Activated CD8-positive, alpha-beta memory T cell treated with anti-CD3 and anti-CD28 coated beads, Interleukin-2, amount 50 U/mL, for 4 hours (primary cell): ENCODE data around the gene ZNF341.

Experiments used
- DNase-seq: peaks from one replicate; pipeline ENCODE4 v3.0.0-alpha.2; 2020

The ZNF341 gene

DNA sequence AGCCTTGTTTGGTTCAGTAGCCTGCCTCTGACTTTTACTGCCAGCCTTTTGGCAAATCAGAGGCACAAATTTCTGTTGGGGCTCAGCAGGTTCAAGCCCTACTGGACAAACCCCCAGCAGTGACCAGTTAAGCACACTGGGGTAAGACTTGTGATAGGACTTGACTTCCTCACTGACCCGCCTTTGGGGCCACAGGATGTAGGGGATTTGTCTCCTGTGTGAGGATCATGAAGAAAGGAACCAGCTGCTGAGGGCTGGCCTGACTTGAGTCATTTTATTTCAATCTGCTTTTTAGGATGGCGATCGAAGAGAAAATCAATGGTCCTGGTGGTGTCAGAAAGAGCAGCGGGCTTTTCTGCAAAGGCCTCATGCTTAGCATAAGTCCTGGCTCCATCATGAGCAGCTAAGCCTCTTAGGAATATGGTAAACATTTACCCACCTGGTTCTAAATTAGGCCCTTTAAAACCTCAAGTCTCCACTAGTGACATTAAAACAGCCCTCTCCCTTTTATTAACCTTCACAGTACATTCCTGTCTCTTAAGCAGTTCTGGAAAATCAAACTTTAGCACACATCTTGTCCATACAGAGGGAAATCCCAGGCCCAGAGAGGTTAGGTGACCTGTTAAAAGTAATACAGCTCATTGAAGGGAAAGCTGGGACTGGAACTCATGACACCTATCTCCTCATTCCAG lies 96.0 kb downstream of the ZNF341 start:
- DNase-seq, result no peak

DNA sequence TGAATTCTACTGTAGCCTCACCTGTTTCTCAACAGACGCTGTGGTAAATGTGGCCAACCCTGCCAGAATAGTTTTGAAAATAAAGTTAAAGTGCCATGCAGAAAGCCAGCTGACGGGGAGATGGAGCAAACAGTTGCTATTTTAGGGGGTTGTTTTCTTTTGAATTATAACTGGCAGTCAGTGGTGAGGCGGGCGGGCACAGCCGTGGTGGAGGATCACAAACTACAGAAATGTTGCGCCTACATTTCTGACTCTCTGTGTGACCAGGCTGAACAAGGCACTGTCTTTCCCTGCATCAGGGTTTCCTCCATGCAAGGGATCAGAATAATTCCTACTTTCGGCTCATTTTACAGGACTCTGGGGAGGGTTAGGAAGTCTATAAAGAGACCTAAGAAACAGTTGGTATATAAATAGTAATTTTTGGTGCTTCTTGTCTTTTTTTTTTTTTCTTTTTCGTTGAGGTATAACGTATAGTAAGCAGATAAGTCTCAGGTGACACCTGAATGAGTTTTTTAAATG lies 96.6 kb downstream of the ZNF341 start:
- no peak for DNase-seq

DNA sequence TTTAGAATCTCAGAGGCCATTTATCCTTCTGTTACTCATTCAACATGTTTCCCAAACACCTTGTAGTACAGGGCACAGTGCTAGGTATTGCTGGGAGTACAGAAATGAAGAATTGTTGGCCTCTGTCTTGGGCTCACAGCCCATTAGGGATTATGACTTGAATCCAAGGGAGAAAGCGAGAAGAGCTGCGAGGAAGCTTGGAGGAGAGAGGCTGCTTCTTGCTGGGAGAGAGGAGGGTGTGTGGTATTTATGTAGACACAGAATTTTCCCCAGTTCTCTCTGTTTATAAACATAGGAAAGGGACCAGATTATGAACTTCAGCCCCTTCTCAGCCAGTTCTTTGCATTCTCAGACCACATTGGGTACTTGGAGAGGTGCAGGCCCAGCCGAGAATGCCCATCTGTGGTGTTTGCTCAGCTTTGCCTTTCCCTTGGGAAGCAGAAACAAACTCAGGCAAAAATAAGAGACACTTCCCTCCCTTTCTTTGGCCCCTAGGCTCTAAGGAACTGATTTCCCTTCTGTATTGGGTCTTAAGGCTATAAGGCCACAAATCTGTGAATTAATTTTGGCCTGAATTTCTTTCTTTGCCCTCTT lies 97.3 kb downstream of the ZNF341 start:
- no peak for DNase-seq

DNA sequence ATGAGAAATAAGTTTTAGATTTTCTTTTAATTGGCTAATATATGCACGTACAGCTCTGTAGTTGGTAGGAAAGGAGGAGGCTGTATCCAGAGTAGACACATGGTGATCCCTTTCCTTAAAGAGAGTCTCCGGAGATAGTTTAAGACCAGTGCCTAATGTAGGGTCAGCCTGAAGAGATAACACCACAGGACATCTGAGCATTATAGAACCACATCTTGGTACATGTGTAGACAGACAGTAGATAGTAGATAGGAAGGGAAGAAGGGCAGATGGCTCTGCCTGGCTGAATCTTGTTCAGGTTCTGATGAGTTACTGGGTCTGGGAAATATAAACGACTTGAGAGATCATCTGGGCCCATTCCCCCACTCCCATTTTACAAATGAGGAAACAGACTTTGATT lies 97.8 kb downstream of the ZNF341 start:
- no peak for DNase-seq

DNA sequence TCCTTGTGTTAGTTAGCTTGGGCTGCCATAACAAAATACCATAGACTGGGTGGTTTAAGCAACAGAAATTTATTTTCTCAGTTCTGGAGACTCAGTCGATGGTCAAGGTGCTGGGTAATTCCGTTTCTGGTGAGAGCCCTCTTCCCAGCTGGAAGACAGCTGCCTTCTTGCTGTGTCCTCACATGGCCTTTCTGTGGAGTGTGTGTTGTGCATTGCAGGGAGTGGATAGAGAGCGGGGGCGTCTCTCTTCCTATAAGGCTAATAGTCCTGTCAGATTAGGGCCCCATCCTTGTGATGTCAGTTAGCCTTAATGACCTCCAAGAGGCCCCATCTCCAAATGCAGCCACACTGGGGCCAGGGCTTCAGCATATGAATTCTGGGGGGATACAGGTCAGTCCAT lies 98.6 kb downstream of the ZNF341 start:
- no peak for DNase-seq

DNA sequence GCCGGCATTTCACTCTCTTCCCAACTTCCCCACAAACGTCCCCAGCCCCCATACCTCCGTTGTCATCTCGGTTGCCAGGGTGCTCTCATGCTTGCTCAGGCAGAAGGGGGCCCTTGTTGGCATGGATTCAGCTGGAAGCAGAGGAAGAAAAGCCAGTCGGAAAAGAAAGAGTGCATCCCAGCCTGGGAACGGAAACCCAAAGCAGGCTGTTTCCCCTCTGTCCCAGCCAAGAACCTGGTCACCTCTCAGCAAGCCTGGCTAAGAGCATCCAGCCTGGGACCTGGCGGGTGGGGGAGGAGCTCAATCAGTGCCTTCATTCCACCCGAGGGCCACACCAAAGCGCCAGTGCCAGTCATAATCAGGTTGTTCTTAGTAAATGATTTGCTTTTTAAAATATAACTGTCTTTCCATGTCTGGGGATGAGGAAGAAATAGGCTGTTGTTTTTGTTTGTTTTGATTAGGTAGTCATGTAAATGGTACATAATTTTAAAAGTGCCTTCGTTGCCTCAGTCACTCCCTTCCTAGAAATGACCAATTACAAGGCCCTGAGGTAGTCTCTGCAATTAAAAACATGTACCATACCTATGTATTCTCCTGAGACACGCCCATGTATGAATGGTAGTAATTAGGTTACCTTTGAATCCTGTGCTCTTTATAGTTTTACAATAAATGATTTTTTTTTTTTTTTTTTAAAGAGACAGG lies 100.5 kb downstream of the ZNF341 start:
- DNase-seq, result no peak

- DNase-seq, result no peak
These were observed 101.5 kb downstream of the ZNF341 start for GRCh38 chr20:33833333-33833732.

DNA sequence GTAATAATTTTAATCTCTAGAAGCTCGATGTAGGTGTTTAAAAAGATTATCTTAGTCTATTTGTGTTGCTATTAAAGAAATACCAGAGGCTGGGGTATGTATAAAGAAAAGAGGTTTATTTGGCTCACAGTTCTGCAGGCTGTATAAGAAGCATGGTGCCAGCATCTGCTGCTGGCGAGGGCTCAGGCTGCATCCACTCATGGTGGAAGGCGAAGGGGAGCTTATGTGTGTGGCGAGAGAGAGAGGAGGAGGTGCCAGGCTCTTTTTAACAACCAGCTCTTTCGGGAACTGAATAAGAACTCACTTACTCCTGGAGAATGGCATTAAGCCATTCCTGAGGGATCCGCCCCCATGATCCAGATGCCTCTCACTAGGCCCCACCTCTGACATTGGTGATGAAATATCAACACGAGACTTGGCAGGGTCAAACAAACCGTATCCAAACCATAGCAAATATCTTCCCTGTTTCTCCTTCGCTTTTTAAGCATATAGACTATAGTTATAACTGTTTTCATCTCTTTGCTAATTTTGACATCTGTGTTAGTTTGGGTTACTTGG lies 103.9 kb downstream of the ZNF341 start:
- DNase-seq, result no peak

DNA sequence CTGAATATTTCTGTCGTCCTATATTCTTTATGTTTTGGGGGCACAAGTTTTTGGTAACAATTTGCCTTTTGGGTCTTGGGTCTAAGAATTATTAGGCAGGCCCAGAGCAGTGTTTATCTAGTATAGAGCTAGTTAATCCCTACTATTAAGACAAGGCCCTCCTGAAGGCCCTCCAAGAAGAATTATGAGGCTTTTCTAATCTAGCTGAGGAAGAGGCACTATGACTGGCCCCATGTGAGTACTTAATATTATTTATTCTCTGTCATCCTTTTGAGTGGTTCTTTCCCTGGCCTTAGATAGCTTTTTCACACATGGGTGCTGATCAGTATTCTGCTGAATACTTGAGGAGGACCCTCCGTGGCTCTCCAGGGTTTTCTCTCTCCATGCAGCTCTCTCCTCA lies 104.5 kb downstream of the ZNF341 start:
- DNase-seq, result no peak

DNA sequence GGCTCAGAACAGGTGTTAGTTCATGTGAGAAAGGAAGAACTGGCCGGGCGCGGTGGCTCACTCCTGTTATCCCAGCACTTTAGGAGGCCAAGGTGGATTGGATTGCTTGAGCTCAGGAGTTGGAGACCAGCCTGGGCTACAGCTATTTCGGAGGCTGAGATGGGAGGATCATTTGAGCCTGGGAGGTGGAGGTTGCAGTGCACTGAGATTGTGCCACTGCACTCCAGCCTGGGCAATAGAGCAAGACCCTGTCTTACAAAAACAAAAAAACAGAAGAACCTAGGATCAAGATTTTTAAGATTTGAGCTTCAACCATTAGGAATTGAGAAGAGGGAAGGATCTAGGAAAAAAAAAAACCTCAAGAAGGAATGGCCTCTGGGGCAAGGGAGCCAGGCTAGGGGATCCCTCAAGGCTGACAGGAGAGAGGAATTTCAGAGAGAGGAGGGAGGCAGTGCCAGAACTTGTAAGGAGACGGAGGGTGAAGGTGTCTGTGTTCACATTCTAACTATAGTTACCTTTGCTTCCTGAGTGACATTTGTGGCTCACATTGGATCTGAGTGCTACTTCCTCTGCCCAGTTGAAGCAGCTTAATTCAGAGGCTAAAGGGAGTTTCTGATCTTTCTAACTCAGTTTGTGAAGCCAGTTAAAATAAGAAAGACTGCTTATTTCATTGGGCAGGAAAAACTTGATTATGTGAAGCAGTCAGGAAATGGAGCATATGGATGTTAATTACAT lies 105.5 kb downstream of the ZNF341 start:
- DNase-seq, result no peak

- no peak for DNase-seq
These were observed 106.5 kb downstream of the ZNF341 start for GRCh38 chr20:33838035-33838864.

GRCh38 chr20:33839591-33839990 lies 107.8 kb downstream of the ZNF341 start:
- DNase-seq, result no peak

- DNase-seq, result no peak
These were observed 108.4 kb downstream of the ZNF341 start for GRCh38 chr20:33840160-33840559.

GRCh38 chr20:33840759-33841435 lies 109.1 kb downstream of the ZNF341 start:
- DNase-seq, result no peak

GRCh38 chr20:33841436-33841799 lies 109.6 kb downstream of the ZNF341 start:
- DNase-seq, result no peak
